SU-DHL-6 (cell line): ENCODE data around the gene KDM6B.

Source experiments
- H2AFZ ChIP-seq: fragments of 200-600 bp; sonication (generic); 2 replicates; pipeline ENCODE4 v1.6.1; 2014; ENCODE audit warnings: low read depth, mild to moderate bottlenecking, moderate library complexity, mixed read lengths, antibody characterized with exemption, low read length; ENCODE audit not compliant: severe bottlenecking
- H3F3A ChIP-seq: fragments of 200-600 bp; shearing (Covaris generic); 2 replicates; pipeline ENCODE4 v1.6.0; 2016; ENCODE audit warnings: antibody characterized with exemption, mild to moderate bottlenecking; ENCODE audit not compliant: insufficient read depth
- H3K27ac ChIP-seq: fragments of 200-600 bp; sonication (generic); 2 replicates; pipeline ENCODE4 v1.5.1; 2016; ENCODE audit warnings: low read depth, mild to moderate bottlenecking, low read length, moderate library complexity, mixed read lengths
- H3K27me3 ChIP-seq: fragments of 200-600 bp; sonication (generic), shearing (Covaris generic); 2 replicates; pipeline ENCODE4 v1.6.0; 2014; ENCODE audit warnings: mild to moderate bottlenecking, low read length
- H3K36me3 ChIP-seq: fragments of 200-600 bp; sonication (generic); 2 replicates; pipeline ENCODE4 v1.6.1; 2014; ENCODE audit warnings: mild to moderate bottlenecking, low read length, mixed read lengths
- H3K4me2 ChIP-seq: fragments of 300-600, 200-600 bp; shearing (Covaris generic), sonication (generic); 2 replicates; pipeline ENCODE4 v1.6.0; 2014; ENCODE audit warnings: low read length, low read depth, mild to moderate bottlenecking; ENCODE audit not compliant: poor library complexity, severe bottlenecking
- H3K4me3 ChIP-seq: fragments of 200-600 bp; sonication (generic); 2 replicates; pipeline ENCODE4 v1.5.1; 2014; ENCODE audit warnings: antibody characterized with exemption, low read length, mild to moderate bottlenecking, mixed read lengths; ENCODE audit not compliant: insufficient read depth, poor library complexity, severe bottlenecking
- H3K79me2 ChIP-seq: fragments of 200-600 bp; sonication (generic); 2 replicates; pipeline ENCODE4 v1.6.1; 2014; ENCODE audit warnings: mild to moderate bottlenecking, low read length, moderate library complexity; ENCODE audit not compliant: insufficient read depth
- H3K9ac ChIP-seq: fragments of 200-600 bp; sonication (generic); 2 replicates; pipeline ENCODE4 v1.7.0; 2014; ENCODE audit warnings: mild to moderate bottlenecking, low read length
- H3K9me2 ChIP-seq: fragments of 200-600 bp; sonication (generic); replicated peaks from 2 replicates; pipeline ENCODE4 v1.6.1; 2014; ENCODE audit warnings: low read length; ENCODE audit not compliant: insufficient read depth
- H3K9me3 ChIP-seq: fragments of 200-600 bp; sonication (generic); 2 replicates; pipeline ENCODE4 v1.6.1; 2014; ENCODE audit warnings: low read length, mixed read lengths; ENCODE audit not compliant: insufficient read depth
- H4K20me1 ChIP-seq: fragments of 200-600 bp; sonication (generic); 2 replicates; pipeline ENCODE4 v1.6.1; 2014; ENCODE audit warnings: low read depth, mild to moderate bottlenecking, antibody characterized with exemption, low read length, moderate library complexity, mixed read lengths
- CTCF ChIP-seq: fragments of 200-600 bp; sonication (generic); IDR thresholded peaks from one replicate; pipeline ENCODE4 v1.5.1; 2017; ENCODE audit warnings: antibody characterized with exemption, mild to moderate bottlenecking, low read length, moderate library complexity; ENCODE audit not compliant: insufficient read depth, poor library complexity, severe bottlenecking
- EZH2phosphoT487 ChIP-seq: fragments of 200-600 bp; sonication (generic), shearing (Covaris generic); conservative IDR thresholded peaks from 2 replicates; pipeline ENCODE4 v1.6.1; 2018; ENCODE audit warnings: mild to moderate bottlenecking, antibody characterized with exemption, low read length, moderate library complexity, mixed read lengths

The KDM6B gene

GRCh38 chr17:7867881-7868329 lies 33.9 kb downstream of the KDM6B start:
- Histone ChIP-seq H3K9me2 (no peaks in the 10 kb centered on the region), H3K36me3 (no peaks in the 10 kb centered on the region; the same call in 1 of the 2 replicates), H3K4me2 (no peak overlapping the region), H3K27ac (no peak overlapping the region), H3K27me3 (no peaks in the 10 kb centered on the region), H4K20me1 (no peaks in the 10 kb centered on the region), H3K9me3 (no peaks in the 10 kb centered on the region), H3K9ac (no peak overlapping the region), H3K4me3 (no peak overlapping the region), H3K79me2 (0 out of 2 replicates have a peak, but pooled peaks cover 8% of the 10 kb centered on the region), H3F3A (peaks cover 6% of the 10 kb centered on the region; the same call in 1 of the 2 replicates), H2AFZ (no peak overlapping the region)
- TF ChIP-seq EZH2phosphoT487 = no peak
- no peak for TF ChIP-seq CTCF

GRCh38 chr17:7873051-7873450 lies 39.0 kb downstream of the KDM6B start:
- H2AFZ ChIP-seq = no peak overlapping the region
- no peak overlapping the region for H3K4me2 ChIP-seq
- peaks cover 17% of the 10 kb centered on the region; the same call in 1 of the 2 replicates for H3F3A ChIP-seq
- no peak overlapping the region for H3K27ac ChIP-seq
- H3K9ac ChIP-seq = no peak overlapping the region
- H3K36me3 ChIP-seq = peaks cover 15% of the 10 kb centered on the region
- no peaks in the 10 kb centered on the region for H3K9me2 ChIP-seq
- H3K9me3 ChIP-seq = no peaks in the 10 kb centered on the region
- TF ChIP-seq CTCF (no peak), EZH2phosphoT487 (no peak)
- H3K27me3 ChIP-seq = no peaks in the 10 kb centered on the region
- no peaks in the 10 kb centered on the region for H4K20me1 ChIP-seq
- H3K79me2 ChIP-seq = 0 out of 2 replicates have a peak, but pooled peaks cover 4% of the 10 kb centered on the region
- H3K4me3 ChIP-seq = no peak overlapping the region

GRCh38 chr17:7875804-7876370 lies 41.9 kb downstream of the KDM6B start:
- Histone ChIP-seq H3K79me2 (no peaks in the 10 kb centered on the region), H3K9me3 (no peaks in the 10 kb centered on the region), H4K20me1 (no peaks in the 10 kb centered on the region), H3K36me3 (peaks cover 22% of the 10 kb centered on the region), H3K9me2 (no peaks in the 10 kb centered on the region), H3K27ac (no peak overlapping the region), H3K9ac (no peak overlapping the region), H3K4me3 (no peak overlapping the region), H3K4me2 (no peak overlapping the region), H3F3A (peaks cover 30% of the 10 kb centered on the region; the same call in 1 of the 2 replicates), H2AFZ (no peak overlapping the region), H3K27me3 (no peaks in the 10 kb centered on the region)
- TF ChIP-seq CTCF = no peak
- no peak for TF ChIP-seq EZH2phosphoT487
